ENCODE results near the gene HOMER2. TPM values are rescaled to one million over a fixed set of nuclear protein-coding genes. Genes with fewer than 3 reads are reported as not detected.

Gene HOMER2
- total RNA-seq, 2 experiments from 2014 or later, result 5.4 TPM

- no peak for TF ChIP-seq CTCF (IDR thresholded peaks at IDR 0.05)
- H3K4me3 Mint-ChIP-seq, result no peak overlapping the region
- no peaks in the 10 kb centered on the region for H3K27me3 Mint-ChIP-seq
- CTCF ChIA-PET, result interaction anchor here (1.3 kb wide), 1 partner anchor 55 kb away, joined by 3 read pairs; no protein-coding TSS in a partner anchor
- DNase-seq, result no peak
- POLR2A ChIA-PET, result no interaction called here
- no peaks in the 10 kb centered on the region for H3K36me3 Mint-ChIP-seq (ENCODE audit: low read depth)
- no peaks in the 10 kb centered on the region for H3K9me3 Mint-ChIP-seq
- H3K4me1 Mint-ChIP-seq (ENCODE audit: low read depth), result no peaks in the 10 kb centered on the region
- ATAC-seq, result no peak
- intact Hi-C loops (cut with micrococcal nuclease), result no loop called here
- H3K27ac Mint-ChIP-seq, result no peak overlapping the region
Measured at GRCh38 chr15:82903511-82903910, 49.0 kb downstream of the HOMER2 start.

- no peaks in the 10 kb centered on the region for H3K27me3 Mint-ChIP-seq
- H3K4me1 Mint-ChIP-seq (ENCODE audit: low read depth), result no peaks in the 10 kb centered on the region
- no peak for ATAC-seq
- H3K36me3 Mint-ChIP-seq (ENCODE audit: low read depth), result no peaks in the 10 kb centered on the region
- ChIA-PET CTCF (no interaction called here), POLR2A (interaction anchor here (1.0 kb wide), 1 partner anchor 29 kb away, joined by 3 read pairs; no protein-coding TSS in a partner anchor)
- H3K27ac Mint-ChIP-seq, result no peak overlapping the region
- DNase-seq, result no peak
- H3K4me3 Mint-ChIP-seq, result no peak overlapping the region
- H3K9me3 Mint-ChIP-seq, result no peaks in the 10 kb centered on the region
- intact Hi-C loops (cut with micrococcal nuclease), result no loop called here
- TF ChIP-seq CTCF (IDR thresholded peaks at IDR 0.05), result no peak
Measured at GRCh38 chr15:82901114-82901805, 51.3 kb downstream of the HOMER2 start.

- Mint-ChIP-seq H3K4me1 (ENCODE audit: low read depth) (no peaks in the 10 kb centered on the region), H3K36me3 (ENCODE audit: low read depth) (no peaks in the 10 kb centered on the region), H3K9me3 (no peaks in the 10 kb centered on the region), H3K27me3 (no peaks in the 10 kb centered on the region), H3K27ac (no peak overlapping the region), H3K4me3 (no peak overlapping the region)
- ChIA-PET POLR2A (interaction anchor here (1.0 kb wide), 1 partner anchor 28 kb away, joined by 3 read pairs; no protein-coding TSS in a partner anchor), CTCF (no interaction called here)
- no peak for TF ChIP-seq CTCF (IDR thresholded peaks at IDR 0.05)
- DNase-seq (no peak), ATAC-seq (no peak)
- intact Hi-C loops (cut with micrococcal nuclease), result no loop called here
Measured at GRCh38 chr15:82900511-82901060, 51.9 kb downstream of the HOMER2 start.

- ATAC-seq, result no peak
- intact Hi-C loops (cut with micrococcal nuclease), result no loop called here
Measured at GRCh38 chr15:82898961-82899360, 53.6 kb downstream of the HOMER2 start.

More at GRCh38 chr15:82898961-82899360, 53.6 kb downstream of the HOMER2 start:
- CTCF ChIA-PET, result no interaction called here
- DNase-seq, result no peak
- H3K27me3 Mint-ChIP-seq, result no peaks in the 10 kb centered on the region
- no peaks in the 10 kb centered on the region for H3K36me3 Mint-ChIP-seq (ENCODE audit: low read depth)
- no peak for TF ChIP-seq CTCF (IDR thresholded peaks at IDR 0.05)
- H3K4me1 Mint-ChIP-seq (ENCODE audit: low read depth), result no peaks in the 10 kb centered on the region
- no peak overlapping the region for H3K27ac Mint-ChIP-seq
- H3K4me3 Mint-ChIP-seq, result no peak overlapping the region
- no peaks in the 10 kb centered on the region for H3K9me3 Mint-ChIP-seq
- POLR2A ChIA-PET, result no interaction called here

Measured in activated CD8-positive, alpha-beta T cell treated with anti-CD3 and anti-CD28 coated beads for 36 hours (primary cell).